ENCODE results near the gene MDGA2. TPM values are rescaled to one million over a fixed set of nuclear protein-coding genes. Genes with fewer than 3 reads are reported as not detected.
"Not testable (repeated sequence)": the region's sequence is repeated elsewhere in the genome, so short reads cannot be mapped to it uniquely, and the experiment has no call there.

Gene MDGA2
- total RNA-seq, 2 experiments from 2014 or later = not detected

- no peaks in the 10 kb centered on the region for H3K36me3 Mint-ChIP-seq
- no peak for DNase-seq
- no peak overlapping the region for H3K4me3 Mint-ChIP-seq
- H3K4me1 Mint-ChIP-seq = no peaks in the 10 kb centered on the region
- no peak overlapping the region for H3K27ac Mint-ChIP-seq
- peaks cover under 1% of the 10 kb centered on the region for H3K9me3 Mint-ChIP-seq
- H3K27me3 Mint-ChIP-seq = no peaks in the 10 kb centered on the region
Measured at GRCh38 chr14:47389535-47389934, 285.9 kb downstream of the MDGA2 start.

GRCh38 chr14:47366006-47366405 lies 309.4 kb downstream of the MDGA2 start:
- Mint-ChIP-seq H3K36me3 (no peaks in the 10 kb centered on the region), H3K9me3 (peaks cover 3% of the 10 kb centered on the region), H3K4me1 (no peaks in the 10 kb centered on the region), H3K27ac (no peak overlapping the region), H3K27me3 (no peaks in the 10 kb centered on the region), H3K4me3 (no peak overlapping the region)
- no peak for DNase-seq

- no peaks in the 10 kb centered on the region for H3K4me1 Mint-ChIP-seq
- peaks cover 3% of the 10 kb centered on the region for H3K9me3 Mint-ChIP-seq
- no peaks in the 10 kb centered on the region for H3K36me3 Mint-ChIP-seq
- H3K27me3 Mint-ChIP-seq = no peaks in the 10 kb centered on the region
- H3K4me3 Mint-ChIP-seq = no peak overlapping the region
- no peak overlapping the region for H3K27ac Mint-ChIP-seq
- DNase-seq = no peak
Measured at GRCh38 chr14:47365233-47365632, 310.2 kb downstream of the MDGA2 start.

- H3K27me3 Mint-ChIP-seq = no peaks in the 10 kb centered on the region
Measured at GRCh38 chr14:47353186-47353585, 322.2 kb downstream of the MDGA2 start.

GRCh38 chr14:47346849-47347248 lies 328.6 kb downstream of the MDGA2 start:
- Mint-ChIP-seq H3K4me1 (no peaks in the 10 kb centered on the region), H3K4me3 (no peak overlapping the region), H3K9me3 (no peaks in the 10 kb centered on the region), H3K27ac (no peak overlapping the region), H3K36me3 (no peaks in the 10 kb centered on the region), H3K27me3 (no peaks in the 10 kb centered on the region)
- no peak for DNase-seq

More at GRCh38 chr14:47353186-47353585, 322.2 kb downstream of the MDGA2 start:
- H3K27ac Mint-ChIP-seq = no peak overlapping the region
- no peaks in the 10 kb centered on the region for H3K4me1 Mint-ChIP-seq
- no peak overlapping the region for H3K4me3 Mint-ChIP-seq
- no peaks in the 10 kb centered on the region for H3K36me3 Mint-ChIP-seq
- peaks cover 2% of the 10 kb centered on the region for H3K9me3 Mint-ChIP-seq
- DNase-seq = no peak

GRCh38 chr14:47345016-47345415 lies 330.4 kb downstream of the MDGA2 start:
- H3K4me1 Mint-ChIP-seq = no peaks in the 10 kb centered on the region
- no peak overlapping the region for H3K4me3 Mint-ChIP-seq
- H3K9me3 Mint-ChIP-seq = no peaks in the 10 kb centered on the region
- H3K27ac Mint-ChIP-seq = no peak overlapping the region
- no peak for DNase-seq
- H3K27me3 Mint-ChIP-seq = no peaks in the 10 kb centered on the region
- no peaks in the 10 kb centered on the region for H3K36me3 Mint-ChIP-seq

- no peaks in the 10 kb centered on the region for H3K36me3 Mint-ChIP-seq
Measured at GRCh38 chr14:47332939-47333338, 342.5 kb downstream of the MDGA2 start.

GRCh38 chr14:47332106-47332505 lies 343.3 kb downstream of the MDGA2 start:
- no peaks in the 10 kb centered on the region for H3K9me3 Mint-ChIP-seq
- H3K4me1 Mint-ChIP-seq = no peaks in the 10 kb centered on the region
- no peaks in the 10 kb centered on the region for H3K27me3 Mint-ChIP-seq
- no peaks in the 10 kb centered on the region for H3K36me3 Mint-ChIP-seq
- H3K27ac Mint-ChIP-seq = no peak overlapping the region
- H3K4me3 Mint-ChIP-seq = no peak overlapping the region
- no peak for DNase-seq

More at GRCh38 chr14:47332939-47333338, 342.5 kb downstream of the MDGA2 start:
- DNase-seq = no peak
- no peaks in the 10 kb centered on the region for H3K27me3 Mint-ChIP-seq
- H3K9me3 Mint-ChIP-seq = no peaks in the 10 kb centered on the region
- H3K27ac Mint-ChIP-seq = no peak overlapping the region
- no peaks in the 10 kb centered on the region for H3K4me1 Mint-ChIP-seq
- no peak overlapping the region for H3K4me3 Mint-ChIP-seq

GRCh38 chr14:47328376-47328775 lies 347.0 kb downstream of the MDGA2 start:
- no peak overlapping the region for H3K4me3 Mint-ChIP-seq
- no peaks in the 10 kb centered on the region for H3K4me1 Mint-ChIP-seq
- DNase-seq = no peak
- no peaks in the 10 kb centered on the region for H3K36me3 Mint-ChIP-seq
- no peaks in the 10 kb centered on the region for H3K27me3 Mint-ChIP-seq
- H3K27ac Mint-ChIP-seq = no peak overlapping the region
- no peaks in the 10 kb centered on the region for H3K9me3 Mint-ChIP-seq

- DNase-seq = no peak
- Mint-ChIP-seq H3K9me3 (no peaks in the 10 kb centered on the region), H3K27me3 (no peaks in the 10 kb centered on the region), H3K4me1 (no peaks in the 10 kb centered on the region), H3K36me3 (no peaks in the 10 kb centered on the region), H3K27ac (no peak overlapping the region), H3K4me3 (no peak overlapping the region)
Measured at GRCh38 chr14:47327336-47327735, 348.1 kb downstream of the MDGA2 start.

- Mint-ChIP-seq H3K36me3 (no peaks in the 10 kb centered on the region), H3K4me1 (no peaks in the 10 kb centered on the region), H3K9me3 (no peaks in the 10 kb centered on the region), H3K27me3 (no peaks in the 10 kb centered on the region), H3K27ac (no peak overlapping the region), H3K4me3 (no peak overlapping the region)
- DNase-seq = no peak
Measured at GRCh38 chr14:47322751-47323150, 352.7 kb downstream of the MDGA2 start.

GRCh38 chr14:47302121-47302520 lies 373.3 kb downstream of the MDGA2 start:
- DNase-seq = no peak
- no peaks in the 10 kb centered on the region for H3K27me3 Mint-ChIP-seq
- peaks cover 1% of the 10 kb centered on the region for H3K9me3 Mint-ChIP-seq
- no peaks in the 10 kb centered on the region for H3K4me1 Mint-ChIP-seq
- no peak overlapping the region for H3K4me3 Mint-ChIP-seq
- no peak overlapping the region for H3K27ac Mint-ChIP-seq
- no peaks in the 10 kb centered on the region for H3K36me3 Mint-ChIP-seq

GRCh38 chr14:47300796-47301195 lies 374.6 kb downstream of the MDGA2 start:
- Mint-ChIP-seq H3K9me3 (peaks cover 1% of the 10 kb centered on the region), H3K27me3 (no peaks in the 10 kb centered on the region), H3K27ac (no peak overlapping the region), H3K36me3 (no peaks in the 10 kb centered on the region), H3K4me3 (no peak overlapping the region), H3K4me1 (no peaks in the 10 kb centered on the region)
- DNase-seq = no peak

- H3K36me3 Mint-ChIP-seq = no peaks in the 10 kb centered on the region
- H3K4me1 Mint-ChIP-seq = no peaks in the 10 kb centered on the region
- H3K9me3 Mint-ChIP-seq = no peaks in the 10 kb centered on the region
- H3K4me3 Mint-ChIP-seq = no peak overlapping the region
- no peak for DNase-seq
- H3K27ac Mint-ChIP-seq = no peak overlapping the region
- H3K27me3 Mint-ChIP-seq = no peaks in the 10 kb centered on the region
Measured at GRCh38 chr14:47297374-47297773, 378.0 kb downstream of the MDGA2 start.

- Mint-ChIP-seq H3K4me3 (no peak overlapping the region), H3K4me1 (no peaks in the 10 kb centered on the region), H3K9me3 (no peaks in the 10 kb centered on the region), H3K27me3 (no peaks in the 10 kb centered on the region), H3K27ac (no peak overlapping the region), H3K36me3 (no peaks in the 10 kb centered on the region)
- no peak for DNase-seq
Measured at GRCh38 chr14:47284283-47284682, 391.1 kb downstream of the MDGA2 start.

- not testable (repeated sequence) for H3K4me3 Mint-ChIP-seq, DNase-seq, H3K36me3 Mint-ChIP-seq, H3K9me3 Mint-ChIP-seq, H3K4me1 Mint-ChIP-seq, H3K27me3 Mint-ChIP-seq, H3K27ac Mint-ChIP-seq
Measured at GRCh38 chr14:47281761-47282160, 393.6 kb downstream of the MDGA2 start.
